Thyroid gland (tissue), 4 donors: ENCODE data around the gene RDH12.

Experiments
- CTCF ChIP-seq, 6 experiments: fragments of 200-600 bp in 3 of 6; fragments of 450-650 bp in 3 of 6; sonication (generic) in 3 of 6; IDR thresholded peaks; one replicate each; pipeline ENCODE4 v1.5.1; 2016 to 2019; ENCODE audit warnings: antibody characterized with exemption in 6 of 6, mild to moderate bottlenecking in 2 of 6, inconsistent platforms in 1 of 6, moderate library complexity in 1 of 6
- POLR2A ChIP-seq, 2 donors: fragments of 450-650 bp; IDR thresholded peaks; one replicate each; pipeline ENCODE4 v1.6.1; 2017; ENCODE audit warnings: antibody characterized with exemption in 2 of 2, mild to moderate bottlenecking in 2 of 2, moderate library complexity in 1 of 2

DNA sequence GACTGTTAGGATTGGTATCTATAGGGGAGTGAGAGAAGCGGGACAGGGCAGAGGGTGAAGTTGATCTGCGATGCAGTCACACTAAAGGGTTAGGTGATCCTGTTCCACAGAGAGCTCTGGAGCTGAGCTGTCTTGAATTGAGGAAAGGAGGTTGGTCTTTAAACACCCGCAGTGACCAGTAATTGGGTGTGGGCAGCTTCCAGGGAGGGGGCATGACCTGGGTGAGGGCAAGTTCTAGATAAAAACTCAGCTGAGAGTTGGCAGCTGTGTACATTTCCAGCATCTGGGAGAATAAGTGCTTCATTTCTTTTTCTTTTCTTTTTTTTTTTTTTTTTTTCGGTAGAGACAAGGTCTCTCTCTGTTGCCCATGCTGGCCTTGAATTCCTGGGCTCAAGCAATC is 35.1 kb downstream of the RDH12 start:
- TF ChIP-seq CTCF (IDR thresholded peaks at IDR 0.05) (no peak), POLR2A (IDR thresholded peaks at IDR 0.05) (no peak)
